DMS79 treated with DMSO at 0.1 percent for 48 hours (cell line): Measurements from ENCODE around the gene OR7C1.
"Not testable (repeated sequence)": the region's sequence is repeated elsewhere in the genome, so short reads cannot be mapped to it uniquely, and the experiment has no call there.

Experiments used
- DNase-seq: peaks from one replicate; lab custom pipeline; 2025; lab: John Stamatoyannopoulos, UW

Gene OR7C1

DNA sequence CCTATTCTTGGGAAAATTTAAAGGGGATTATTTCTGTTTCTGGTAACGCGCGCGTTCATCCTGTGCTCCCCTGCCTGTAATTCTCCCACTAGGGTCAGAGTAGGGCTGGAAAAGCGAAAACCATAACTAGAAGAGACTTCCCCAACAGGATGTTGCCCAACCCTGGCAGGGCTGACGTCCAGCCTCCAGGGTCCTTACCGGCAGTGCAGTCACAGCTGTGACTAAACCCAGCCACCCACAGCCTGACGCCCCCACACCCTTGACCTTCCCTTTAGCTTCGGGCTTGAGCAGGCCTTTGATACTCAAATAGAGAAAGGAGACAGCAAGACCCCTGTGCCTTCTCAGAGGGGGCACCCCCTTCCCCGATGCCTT is 50.3 kb downstream of the OR7C1 start:
- not testable (repeated sequence) for DNase-seq

DNA sequence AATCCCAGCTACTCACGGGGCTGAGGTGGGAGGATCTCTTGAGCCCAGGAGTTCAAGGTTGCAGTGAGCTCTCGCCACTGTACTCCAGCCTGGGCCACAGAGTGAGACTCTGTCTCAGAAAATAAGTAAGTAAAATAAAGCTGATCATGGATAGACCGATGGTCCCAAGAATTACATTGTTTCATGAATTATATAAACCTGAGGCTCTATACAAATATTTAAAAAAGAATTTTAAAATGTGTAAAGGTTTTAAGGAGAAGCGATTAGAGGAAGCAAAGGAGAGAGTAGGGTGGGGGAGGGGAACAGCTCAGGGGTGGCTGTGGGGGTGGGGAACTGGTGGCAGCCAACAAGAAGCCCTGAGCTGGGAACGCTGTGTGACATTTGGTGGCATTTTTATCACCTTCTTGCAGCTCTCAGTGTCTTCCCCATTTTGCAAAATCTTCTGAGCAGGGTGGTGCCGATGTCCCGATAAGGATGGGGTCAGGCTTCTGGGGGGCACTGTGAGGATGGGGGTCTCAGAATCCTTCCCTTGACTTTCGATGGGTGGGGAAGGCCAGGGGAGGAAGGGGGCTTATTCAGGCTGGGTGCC is 51.5 kb downstream of the OR7C1 start:
- DNase-seq = not testable (repeated sequence)

DNA sequence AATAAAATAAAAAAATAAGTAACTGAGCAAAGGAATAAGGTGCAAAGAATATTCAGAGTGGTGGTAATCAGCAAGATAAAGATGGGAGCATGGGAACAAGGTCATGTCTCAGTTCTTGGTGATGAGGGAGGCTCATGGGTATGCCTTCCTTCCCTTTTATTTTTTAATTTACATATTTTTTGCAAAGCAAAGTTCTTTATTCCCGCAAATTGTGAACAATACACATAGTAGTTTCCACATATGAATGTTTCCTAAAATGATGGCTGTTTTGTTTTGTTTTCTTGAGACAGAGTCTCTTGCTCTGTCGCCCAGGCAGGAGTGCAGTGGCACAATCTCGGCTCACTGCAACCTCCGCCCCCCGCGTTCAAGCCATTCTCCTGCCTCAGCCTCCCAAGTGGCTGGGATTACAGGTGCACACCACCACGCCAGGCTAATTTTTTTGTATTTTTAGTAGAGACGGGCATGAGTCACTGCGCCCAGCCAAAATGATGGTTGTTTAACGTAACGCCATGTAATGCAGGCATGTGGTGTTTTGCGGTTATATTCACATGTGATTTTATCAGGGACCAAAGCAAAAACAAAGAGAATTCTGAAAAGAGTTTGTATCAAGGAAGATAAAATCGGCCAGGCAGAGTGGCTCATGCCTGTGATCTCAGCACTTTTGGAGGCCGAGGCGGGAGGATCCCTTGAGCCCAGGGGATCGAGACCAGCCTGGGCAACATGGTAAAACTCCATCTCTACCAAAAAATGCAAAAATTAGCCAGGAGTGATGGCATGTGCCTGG is 52.2 kb downstream of the OR7C1 start:
- no peak for DNase-seq

DNA sequence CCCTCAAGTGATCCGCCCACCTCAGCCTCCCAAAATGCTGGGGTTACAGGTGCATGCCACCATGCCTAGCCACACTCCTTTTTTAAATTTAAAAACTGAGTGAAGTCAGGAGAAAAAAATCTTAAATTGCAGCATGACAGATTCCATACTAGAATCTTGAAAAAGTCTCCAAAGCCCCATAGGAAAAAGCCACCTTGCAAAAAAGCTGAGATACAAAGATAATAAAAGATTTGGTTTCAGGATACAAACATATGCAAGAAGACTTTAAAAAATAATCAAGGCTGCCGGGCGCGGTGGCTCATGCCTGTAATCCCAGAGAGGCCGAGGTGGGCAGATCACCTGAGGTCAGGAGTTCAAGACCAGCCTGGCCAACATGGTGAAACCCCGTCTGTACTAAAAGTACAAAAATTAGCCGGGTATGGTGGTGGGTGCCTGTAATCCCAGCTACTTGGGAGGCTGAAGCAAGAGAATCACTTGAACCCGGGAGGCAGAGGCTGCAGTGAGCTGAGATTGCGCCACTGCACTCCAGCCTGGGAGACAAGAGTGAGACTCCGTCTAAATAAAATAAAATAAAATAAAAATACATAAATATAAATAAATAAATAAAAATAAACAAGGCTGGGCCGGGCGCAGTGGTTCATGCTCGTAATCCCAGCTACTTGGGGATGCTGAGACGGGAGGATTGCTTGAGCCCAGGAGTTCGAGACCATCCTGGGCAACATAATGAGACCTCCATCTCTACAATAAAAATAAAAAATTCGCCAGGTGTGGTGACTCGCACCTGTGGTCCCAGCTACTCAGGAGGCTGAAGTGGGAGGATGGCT is 53.1 kb downstream of the OR7C1 start:
- DNase-seq = not testable (repeated sequence)

DNA sequence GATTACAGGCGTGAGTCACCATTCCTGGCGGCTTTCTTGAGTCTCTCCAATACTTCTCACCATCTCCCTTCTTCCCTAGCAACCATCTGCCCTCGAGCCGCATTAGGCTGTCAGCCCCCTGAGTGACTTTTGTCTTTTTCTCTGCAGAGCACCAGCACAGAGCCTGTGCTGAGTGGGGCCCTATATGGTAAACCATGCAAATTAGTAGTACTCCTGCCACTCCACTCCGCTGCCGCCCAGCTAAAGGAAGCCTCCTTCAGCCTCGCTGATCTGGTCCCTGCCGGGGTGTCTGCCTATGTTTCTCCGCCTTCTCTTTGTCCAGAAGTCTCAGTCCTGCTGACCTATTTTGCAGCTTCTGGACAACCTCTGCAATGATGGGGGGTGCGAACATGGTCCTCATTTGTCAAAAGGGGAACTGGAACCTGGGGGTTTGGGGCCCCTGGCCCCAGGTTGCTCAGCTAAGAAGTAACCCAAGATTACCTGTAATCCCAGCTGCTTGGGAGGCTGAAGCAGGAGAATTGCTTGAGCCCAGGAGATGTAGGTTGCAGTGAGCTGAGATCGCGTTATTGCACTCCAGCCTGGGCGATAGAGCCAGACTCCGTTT is 54.3 kb downstream of the OR7C1 start:
- DNase-seq = not testable (repeated sequence)

DNA sequence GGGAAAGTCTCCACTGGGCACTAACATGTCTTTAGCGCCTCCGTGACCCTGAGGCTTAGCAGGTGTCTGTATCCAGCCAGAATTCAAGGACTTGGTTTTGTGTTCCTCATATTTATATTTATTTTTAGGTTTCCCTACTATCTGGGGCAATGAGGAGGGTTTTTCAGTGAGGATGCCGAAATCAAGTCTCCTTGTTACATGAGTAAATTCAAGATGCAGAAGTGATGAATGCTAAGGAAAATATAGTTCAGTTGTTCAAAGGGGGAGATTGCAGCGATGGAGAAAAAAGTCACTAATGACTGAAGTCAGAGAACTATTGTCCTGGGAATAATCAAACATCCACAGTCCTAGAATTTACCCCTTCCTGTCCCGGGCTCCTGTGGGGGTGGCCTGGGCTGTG is 55.8 kb downstream of the OR7C1 start:
- no peak for DNase-seq

DNA sequence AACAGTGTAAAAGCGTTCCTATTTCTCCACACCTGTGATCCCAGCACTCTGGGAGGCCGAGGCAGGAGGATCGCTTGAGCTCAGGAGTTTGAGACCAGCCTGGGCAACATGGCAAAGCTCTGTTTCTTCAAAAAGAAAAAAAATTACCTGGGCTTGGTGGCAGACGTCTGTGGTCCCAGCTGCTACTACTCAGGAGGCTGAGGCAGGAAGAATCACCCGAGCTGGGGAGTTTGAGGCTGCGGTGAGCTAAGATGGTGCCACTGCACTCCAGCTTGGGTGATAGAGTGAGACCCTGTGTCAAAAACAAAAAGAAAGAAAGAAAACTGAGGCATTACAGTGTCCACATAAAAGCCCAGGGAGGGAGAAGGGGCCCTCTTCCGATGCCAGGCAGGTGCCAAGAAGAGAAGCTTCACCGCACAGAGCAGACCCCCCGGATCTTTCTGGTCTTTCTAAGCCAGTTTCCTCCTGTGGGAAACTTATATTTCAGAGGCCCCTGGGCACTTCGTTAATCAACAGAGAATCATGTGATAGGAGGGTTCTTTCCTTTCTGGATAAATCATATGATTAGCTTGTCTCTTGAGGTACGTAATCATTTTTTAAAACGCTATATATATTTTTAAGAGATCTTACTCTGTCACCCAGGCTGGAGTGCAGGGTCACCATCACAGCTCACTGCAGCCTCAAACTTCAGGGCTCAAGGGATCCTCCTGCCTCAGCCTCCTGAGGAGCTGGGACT is 56.7 kb downstream of the OR7C1 start, which contains the start of gene ADGRE2:
Gene ADGRE2 (minus strand): TSS at position 451 of the 736 bp plus-strand sequence. CDS start 1,804 bp downstream, outside the sequence.
- DNase-seq = not testable (repeated sequence)

DNA sequence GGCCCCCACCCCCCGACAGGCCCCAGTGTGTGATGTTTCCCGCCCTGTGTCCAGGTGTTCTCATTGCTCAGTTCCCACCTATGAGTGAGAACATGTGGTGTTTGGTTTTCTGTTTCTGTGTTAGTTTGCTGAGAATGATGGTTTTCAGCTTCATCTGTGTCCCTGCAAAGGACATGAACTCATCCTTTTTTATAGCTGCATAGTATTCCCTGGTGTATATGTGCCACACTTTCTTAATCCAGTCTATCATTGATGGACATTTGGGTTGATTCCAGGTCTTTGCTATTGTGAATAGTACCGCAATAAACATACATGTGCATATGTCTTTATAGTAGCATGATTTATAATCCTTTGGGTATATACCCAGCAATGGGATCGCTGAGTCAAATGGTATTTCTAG is 57.3 kb downstream of the OR7C1 start:
- not testable (repeated sequence) for DNase-seq

DNA sequence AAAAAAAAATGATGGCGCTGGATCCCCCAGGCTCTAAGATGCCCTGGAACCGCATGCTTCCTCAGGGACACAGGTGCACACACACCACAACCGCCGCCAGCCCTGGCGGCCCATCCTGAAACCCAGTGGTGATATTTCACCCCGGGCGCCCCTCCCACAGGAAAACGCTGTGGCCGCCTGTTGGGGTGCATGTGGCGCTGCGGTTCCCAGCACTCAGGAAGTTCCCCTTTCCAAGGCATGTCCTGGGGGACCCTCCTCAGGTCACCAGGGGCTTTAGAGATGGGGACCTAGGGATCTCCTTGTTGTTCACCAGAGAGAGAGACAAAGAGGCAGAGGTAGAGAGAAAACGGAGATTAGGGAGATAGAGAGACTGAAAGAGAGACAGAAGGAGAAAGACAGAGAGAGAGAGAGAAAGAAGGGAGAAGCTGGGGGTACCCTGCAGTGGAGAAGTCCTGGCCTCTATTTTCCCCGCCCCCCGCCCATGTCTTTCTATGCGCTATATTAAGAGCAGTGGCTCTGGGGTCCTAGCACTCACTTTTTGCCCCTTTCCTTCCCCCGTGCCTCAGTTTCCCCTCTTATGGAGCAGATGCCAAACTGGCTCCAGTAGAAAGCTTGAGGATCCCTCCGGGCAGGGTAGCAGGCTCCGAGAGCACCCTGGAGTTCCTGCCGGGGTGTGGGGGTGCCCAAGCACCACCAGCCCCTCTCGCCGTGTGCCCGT is 59.0 kb downstream of the OR7C1 start:
- DNase-seq = no peak

DNA sequence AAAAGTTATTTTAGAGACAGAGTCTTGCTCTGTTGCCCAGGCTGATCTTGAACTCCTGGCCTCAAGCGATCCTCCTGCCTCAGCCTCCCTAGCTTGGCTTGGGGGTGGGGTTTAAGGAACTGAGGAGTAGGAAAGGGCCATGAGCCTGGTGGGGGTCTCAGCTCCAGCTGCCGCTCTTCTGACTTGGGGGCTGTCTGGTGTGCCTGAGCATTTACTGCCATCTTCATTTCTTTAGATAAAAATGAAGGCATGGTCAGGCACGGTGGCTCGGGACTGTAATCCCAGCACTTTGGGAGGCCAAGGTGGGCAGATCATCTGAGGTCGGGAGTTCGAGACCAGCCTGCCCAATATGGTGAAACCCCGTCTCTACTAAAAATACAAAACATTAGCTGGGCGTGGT is 59.7 kb downstream of the OR7C1 start:
- not testable (repeated sequence) for DNase-seq

DNA sequence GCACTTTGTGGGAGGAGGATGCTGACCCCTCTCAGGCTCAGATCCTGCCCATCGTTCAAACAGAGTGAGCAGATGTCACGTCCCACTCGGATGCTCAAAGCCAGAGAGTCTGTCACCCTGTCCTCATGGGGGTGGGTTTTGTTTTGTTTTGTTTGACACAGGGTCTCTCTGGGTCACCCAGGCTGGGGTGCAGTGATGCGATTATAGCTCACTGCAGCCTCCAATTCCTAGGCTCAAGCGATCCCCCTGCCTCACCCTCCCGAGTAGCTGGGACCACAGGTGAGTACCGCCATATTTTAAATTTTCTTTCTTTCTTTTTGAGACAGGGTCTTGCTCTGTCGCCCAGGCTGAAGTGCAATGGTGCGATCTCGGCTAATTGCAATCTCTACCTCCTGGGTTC is 60.6 kb downstream of the OR7C1 start:
- no peak for DNase-seq

DNA sequence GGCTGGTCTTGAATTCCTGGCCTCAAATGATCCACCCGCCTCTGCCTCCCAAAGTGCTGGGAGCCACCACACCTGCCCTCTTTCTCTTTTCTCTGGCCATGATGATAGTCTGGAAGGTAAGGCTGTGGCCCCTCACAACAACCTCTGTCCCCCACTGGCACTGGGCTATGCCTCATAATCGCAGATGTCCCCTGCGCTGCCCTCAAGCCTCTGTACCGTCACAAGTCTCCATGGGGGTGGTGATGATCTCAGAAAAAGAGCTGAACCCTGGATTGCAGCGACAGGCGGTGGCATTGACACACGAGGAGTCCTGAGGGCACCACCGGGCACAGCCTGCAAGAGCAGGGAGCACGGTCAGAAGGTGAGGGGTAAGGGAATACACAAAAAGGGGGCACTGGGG is 61.3 kb downstream of the OR7C1 start:
- not testable (repeated sequence) for DNase-seq

DNA sequence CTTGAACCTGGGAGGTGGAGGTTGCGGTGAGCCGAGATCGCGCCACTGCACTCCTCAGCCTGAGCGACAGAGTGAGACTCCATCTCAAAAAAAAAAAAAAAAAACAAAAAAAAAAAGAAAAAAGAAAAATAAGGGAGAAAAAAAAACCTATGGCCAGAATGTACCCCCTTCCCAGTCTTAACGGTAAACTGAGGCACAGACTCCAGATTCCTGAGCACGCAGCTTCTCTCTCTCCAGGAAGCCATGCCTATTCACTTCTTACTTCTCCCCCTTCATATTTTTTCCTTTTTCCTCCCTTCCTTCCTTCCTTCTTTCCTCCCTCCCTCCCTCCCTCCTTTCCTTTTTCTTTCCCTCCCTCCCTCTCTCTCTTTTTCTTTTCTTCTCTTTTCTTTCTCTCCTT is 62.0 kb downstream of the OR7C1 start:
- DNase-seq = no peak

DNA sequence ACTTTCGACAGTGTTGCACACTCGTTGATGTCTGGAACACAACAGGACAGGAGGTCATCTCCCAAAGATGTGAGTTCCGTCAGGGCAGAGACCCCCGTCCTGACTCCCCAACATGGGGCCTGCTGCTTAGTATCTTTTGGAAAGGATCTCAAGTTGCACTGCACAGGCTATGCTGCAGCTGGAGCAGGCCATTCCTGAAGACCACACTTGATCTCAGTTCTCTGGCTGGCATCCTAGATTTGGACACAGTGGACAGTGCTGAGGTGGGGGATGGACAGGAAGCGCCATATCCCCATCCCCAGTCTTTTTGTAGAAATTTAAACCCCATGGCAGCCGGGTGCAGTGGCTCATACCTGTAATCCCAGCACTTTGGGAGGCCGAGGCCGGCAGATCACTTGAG is 62.5 kb downstream of the OR7C1 start:
- no peak for DNase-seq

DNA sequence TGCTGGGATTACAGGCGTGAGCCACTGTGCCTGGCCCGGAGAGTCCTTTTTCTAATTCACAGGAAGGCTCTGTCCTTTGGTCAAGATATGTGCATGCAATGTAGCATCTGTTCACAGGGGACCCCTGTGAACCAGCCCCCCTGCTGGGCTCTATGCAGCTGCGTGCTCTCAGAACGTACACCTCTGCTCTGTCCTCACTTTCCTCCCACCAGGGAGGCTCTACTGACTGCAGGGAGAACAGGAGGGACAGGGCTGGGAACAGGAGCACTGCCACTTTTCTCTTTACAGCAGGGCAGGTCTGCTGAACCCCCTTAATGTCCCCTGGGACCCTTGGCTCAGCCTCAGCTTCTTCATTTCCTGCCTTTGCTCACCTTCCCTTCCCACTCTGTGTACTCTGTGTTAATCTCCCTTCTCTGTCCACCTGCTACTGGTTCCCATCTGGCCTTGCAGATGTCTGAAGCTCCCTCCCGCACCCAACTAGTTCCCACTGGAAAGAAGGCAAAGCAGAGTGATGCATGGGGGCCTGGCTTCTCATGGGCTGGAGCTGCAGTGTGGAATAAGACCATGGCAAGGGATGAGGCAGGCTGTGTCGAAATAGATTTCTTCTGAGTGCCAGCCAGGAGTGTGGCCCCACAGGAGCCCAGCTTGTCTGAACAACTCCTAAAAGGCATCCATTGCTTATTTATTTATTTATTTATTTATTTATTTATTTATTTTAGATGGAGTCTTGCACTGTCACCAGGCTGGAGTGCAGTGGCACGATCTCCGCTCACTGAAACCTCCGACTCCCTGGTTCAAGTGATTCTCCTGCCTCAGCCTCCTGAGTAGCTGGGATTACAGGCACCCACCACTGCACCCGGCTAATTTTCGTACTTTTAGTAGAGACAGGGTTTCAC is 63.8 kb downstream of the OR7C1 start:
- no peak for DNase-seq

DNA sequence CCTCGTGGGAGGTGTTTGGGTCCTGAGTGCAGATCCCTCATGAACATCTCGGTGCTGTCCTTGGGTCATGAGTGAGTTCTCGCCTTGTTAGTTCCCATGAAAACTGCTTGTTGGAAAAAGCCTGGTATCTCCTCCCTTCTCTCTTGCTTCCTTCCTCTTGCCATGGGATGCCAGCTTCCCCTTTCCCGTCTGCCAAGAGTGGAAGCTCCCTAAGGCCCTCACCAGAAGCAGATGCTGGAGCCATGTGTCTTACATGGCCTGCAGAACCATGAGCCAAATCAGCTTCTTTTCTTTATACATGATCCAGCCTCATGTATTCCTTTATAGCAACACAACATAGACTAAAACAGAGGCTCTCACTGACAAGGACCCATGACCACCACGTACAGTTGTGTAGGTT is 64.8 kb downstream of the OR7C1 start:
- no peak for DNase-seq

DNA sequence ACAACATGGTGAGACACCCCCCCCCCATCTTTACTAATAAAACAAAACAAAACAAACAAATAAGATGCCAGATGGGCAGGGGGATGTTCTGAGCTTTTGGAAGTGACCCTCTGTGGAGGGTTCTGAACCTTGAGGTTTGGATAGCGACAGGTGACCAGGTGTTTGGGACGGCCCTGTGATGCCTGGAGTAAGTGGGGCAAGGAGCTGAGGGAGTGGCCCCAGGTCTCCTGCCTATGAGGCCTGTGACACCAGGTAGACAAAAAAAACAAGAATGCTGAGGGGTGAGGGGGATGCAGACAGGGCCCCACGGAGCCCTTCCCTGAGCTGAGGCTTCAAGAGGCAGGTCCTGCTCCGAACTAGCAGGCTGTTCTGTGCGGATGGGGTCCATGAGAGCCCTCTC is 65.8 kb downstream of the OR7C1 start:
- no peak for DNase-seq

DNA sequence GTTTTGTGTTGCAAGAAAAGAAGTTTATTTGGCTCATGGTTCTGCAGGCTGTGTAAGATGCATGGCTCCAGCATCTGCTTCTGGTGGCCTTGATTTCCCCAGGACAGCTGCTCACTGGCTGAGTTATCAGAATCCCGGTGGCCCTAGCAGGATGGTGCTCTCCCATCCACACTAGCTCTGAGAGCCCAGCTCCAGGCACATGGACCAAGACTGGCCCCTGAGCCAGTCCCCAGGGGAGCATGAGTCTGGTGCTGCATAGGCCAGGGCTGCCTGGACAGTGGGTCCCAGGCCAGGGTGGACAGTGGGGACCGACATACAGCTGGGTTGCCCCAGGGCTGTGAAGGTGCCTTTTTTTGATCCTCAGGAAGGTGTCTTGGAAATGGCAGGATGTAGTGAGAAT is 67.0 kb downstream of the OR7C1 start:
- no peak for DNase-seq

DNA sequence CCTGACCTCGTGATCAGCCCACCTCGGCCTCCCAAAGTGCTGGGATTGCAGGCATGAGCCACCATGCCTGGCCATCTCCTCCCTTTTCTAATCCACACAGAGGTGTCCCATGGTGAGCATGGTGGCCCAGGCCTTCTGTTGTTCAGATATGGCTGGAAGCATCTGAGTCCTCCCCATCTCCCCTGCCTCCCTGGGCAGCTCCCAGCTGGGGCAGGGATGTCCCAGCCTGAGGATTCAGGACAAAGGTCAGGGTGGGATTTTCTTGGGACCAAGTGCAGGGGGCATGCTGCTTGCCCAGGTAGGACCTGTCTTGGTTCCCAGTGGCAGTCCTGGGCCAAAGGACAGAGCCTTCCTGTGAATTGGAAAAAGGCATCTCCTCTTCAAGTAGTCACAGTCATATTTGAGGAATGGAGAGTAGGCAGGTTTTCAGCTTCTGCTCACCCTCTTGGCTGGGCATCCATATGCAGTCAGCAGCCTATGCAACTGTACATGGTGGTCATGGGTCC is 67.5 kb downstream of the OR7C1 start:
- no peak for DNase-seq

DNA sequence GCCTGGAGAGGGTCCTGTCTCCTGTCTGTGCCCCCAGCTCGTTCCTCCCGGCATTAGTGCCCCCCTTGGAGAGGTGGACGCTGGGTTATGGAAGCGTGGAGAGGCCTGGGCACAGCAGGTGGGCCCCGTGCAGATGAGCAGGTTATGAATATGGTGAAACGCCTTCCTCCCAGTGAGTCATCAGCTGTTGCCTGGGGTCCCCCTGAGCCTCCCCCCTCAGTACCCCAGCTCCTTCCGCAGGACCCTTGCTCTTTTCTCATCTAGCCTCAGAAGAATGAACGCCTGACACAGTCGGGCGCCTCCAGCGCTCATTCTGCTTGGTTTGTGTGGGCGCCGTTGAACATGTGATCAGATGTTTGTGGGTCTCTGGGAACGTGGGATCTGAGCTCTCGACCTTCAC is 69.1 kb downstream of the OR7C1 start:
- DNase-seq = not testable (repeated sequence)
